ENCODE results near the gene CDK11A.
"Not testable (repeated sequence)": the region's sequence is repeated elsewhere in the genome, so short reads cannot be mapped to it uniquely, and the experiment has no call there.

GRCh38 chr1:1749941-1750340, 25.8 kb upstream of the CDK11A start:
- not testable (repeated sequence) for TF ChIP-seq CTCF (conservative IDR thresholded peaks at IDR 0.05 in 1 of 2, IDR thresholded peaks at IDR 0.05 in 1 of 2; ENCODE audit: low read depth in 1 of 2, low read length in 2 of 2); EZH2 (IDR thresholded peaks at IDR 0.05; ENCODE audit: low read length, missing control alignments)

Measured in fibroblast of lung (primary cell).